AG04449 (cell line): Measurements from ENCODE around the gene ENO3.

ENCODE experiments used
- CTCF ChIA-PET: fragments of 350-600 bp; formaldehyde crosslinking; extraction: SDS; loops from one replicate; lab custom pipeline; 2021; ENCODE audit warnings: antibody characterized with exemption; lab: Yijun Ruan, JAX
- POLR2A ChIA-PET: fragments of 400-600, 350-600 bp; formaldehyde crosslinking; extraction: SDS; loops from one replicate; lab custom pipeline; 2020; ENCODE audit warnings: antibody characterized with exemption, inconsistent platforms; lab: Yijun Ruan, JAX
- DNase-seq: peaks from one replicate; pipeline ENCODE4 v3.0.0-alpha.2; 2010; ENCODE audit warnings: low read depth, low spot score
- H3K4me3 ChIP-seq: 2 replicates; pipeline ENCODE4 v1.5.1; 2011; ENCODE audit warnings: low read depth, mild to moderate bottlenecking, control low read depth, low read length
- CTCF ChIP-seq: IDR thresholded peaks from one replicate; pipeline ENCODE4 v1.5.1; 2011; ENCODE audit warnings: mild to moderate bottlenecking, moderate library complexity, low read length, control low read depth, inconsistent platforms; ENCODE audit not compliant: insufficient read depth; ENCODE audit errors: missing control alignments

Gene ENO3

GRCh38 chr17:4939796-4940554 lies 10.9 kb upstream of the ENO3 start, which contains the start of the genes RNF167 and SLC25A11:
RNF167 (plus strand) TSS chr17:4940268; CDS start chr17:4940910, 642 bp downstream.
SLC25A11 (minus strand) TSS chr17:4940046; CDS start chr17:4939910, 136 bp downstream.
- POLR2A ChIA-PET: interaction anchor here (0.7 to 4.0 kb wide), 12 partner anchors 11 to 60 kb away, joined by 3 to 61 read pairs (median 6); partner anchors contain the start of genes CAMTA2, ENO3, INCA1 and KIF1C
- CTCF ChIA-PET: interaction anchor here (0.8 to 1.7 kb wide), 6 partner anchors 11 to 47 kb away, joined by 3 to 8 read pairs (median 4); partner anchors contain the start of gene CHRNE
- no peak for TF ChIP-seq CTCF
- DNase-seq: peak; percentile 98
- peak within 1 kb of the TSS; percentile 92 for H3K4me3 ChIP-seq

GRCh38 chr17:4940555-4941318 lies 10.2 kb upstream of the ENO3 start:
- peak overlapping the region; percentile 92 for H3K4me3 ChIP-seq
- CTCF ChIA-PET: interaction anchor here (0.8 to 1.4 kb wide), 4 partner anchors 11 to 37 kb away, joined by 3 to 5 read pairs (median 4); partner anchors contain the start of gene CHRNE
- DNase-seq: no peak
- no peak for TF ChIP-seq CTCF
- POLR2A ChIA-PET: interaction anchor here (0.6 to 4.0 kb wide), 11 partner anchors 10 to 81 kb away, joined by 3 to 61 read pairs (median 6); partner anchors contain the start of genes CAMTA2, ENO3, PFN1 and SPAG7

DNA sequence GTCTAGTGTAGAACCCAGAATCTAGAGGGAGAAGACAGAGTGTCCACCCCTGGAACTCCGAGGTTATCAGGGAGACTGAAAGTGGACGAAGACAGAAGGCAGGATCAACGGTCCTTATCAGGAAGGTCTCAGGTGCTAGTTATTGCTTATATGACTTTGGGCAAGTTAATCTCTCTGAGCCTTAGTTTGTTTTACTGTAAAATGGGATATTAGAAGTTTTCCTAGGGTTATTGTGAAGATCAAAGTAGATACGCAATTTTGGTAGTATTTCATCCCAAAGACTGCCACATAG lies 9.7 kb upstream of the ENO3 start:
- TF ChIP-seq CTCF: no peak
- H3K4me3 ChIP-seq: peak overlapping the region; percentile 92
- ChIA-PET CTCF (no interaction called here), POLR2A (interaction anchor here (0.6 to 4.0 kb wide), 4 partner anchors 10 to 80 kb away, joined by 3 to 61 read pairs (median 28); partner anchors contain the start of genes ENO3, PFN1 and SPAG7)
- DNase-seq: no peak

DNA sequence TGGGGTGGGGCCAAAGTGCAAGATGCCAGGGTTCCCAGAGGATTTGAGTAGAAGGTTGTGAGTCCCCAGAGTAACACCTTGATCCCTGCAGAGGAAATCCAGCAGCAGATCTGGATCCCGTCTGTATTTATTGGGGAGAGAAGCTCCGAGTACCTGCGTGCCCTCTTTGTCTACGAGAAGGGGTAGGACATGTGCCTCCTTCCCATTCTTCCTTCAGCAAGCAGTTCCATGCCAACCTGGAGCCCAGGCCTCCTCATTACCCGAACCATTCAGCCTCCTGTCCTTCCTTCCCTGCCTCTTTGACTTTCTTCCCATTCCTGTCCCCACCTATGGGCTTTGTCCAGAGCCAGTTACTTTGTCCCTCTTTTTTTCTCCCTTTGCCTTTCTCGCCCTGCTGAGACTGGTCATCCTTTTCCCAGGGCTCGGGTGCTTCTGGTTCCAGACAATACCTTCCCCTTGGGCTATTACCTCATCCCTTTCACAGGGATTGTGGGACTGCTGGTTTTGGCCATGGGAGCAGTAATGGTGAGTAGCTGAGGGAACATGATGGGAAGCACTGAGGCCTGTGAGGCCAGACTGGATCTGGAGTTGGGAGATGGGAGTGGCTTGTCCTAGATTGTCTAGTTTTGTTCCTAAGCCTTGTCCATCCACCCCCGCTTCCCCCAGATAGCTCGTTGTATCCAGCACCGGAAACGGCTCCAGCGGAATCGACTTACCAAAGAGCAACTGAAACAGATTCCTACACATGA lies 8.0 kb upstream of the ENO3 start:
- POLR2A ChIA-PET: interaction anchor here (0.6 to 6.9 kb wide), 3 partner anchors 10 to 54 kb away, joined by 3 to 119 read pairs (median 4); partner anchors contain the start of genes INCA1, KIF1C and SPAG7
- CTCF ChIA-PET: interaction anchor here (1.7 kb wide), 1 partner anchor 44 kb away, joined by 7 read pairs; the partner anchor contains the start of gene CAMTA2
- no peak for DNase-seq
- no peak overlapping the region; the same call in 1 of the 2 replicates for H3K4me3 ChIP-seq
- no peak for TF ChIP-seq CTCF

DNA sequence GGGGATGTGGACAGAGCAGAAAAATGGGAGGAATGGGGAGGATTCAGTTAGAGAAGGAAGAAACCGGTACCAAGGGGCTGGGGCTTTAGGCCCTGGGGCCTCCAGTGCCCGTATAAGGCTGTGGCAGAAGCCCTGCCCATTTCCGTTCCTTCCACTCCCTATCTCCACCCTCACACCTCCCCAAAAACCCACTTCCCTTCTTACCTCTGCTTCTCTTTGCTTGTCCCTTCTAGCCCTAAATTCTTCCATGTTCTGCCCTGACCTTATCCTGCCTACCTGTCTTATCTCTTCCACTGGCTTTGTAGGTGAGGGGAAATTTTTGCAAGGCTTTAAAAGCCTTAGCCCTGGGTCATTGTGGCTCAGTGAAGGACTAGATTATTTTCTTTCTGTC lies 6.8 kb upstream of the ENO3 start:
- POLR2A ChIA-PET: interaction anchor here (1.7 to 6.9 kb wide), 2 partner anchors 22 to 53 kb away, joined by 4 to 119 read pairs; partner anchors contain the start of genes INCA1, KIF1C and SPAG7
- DNase-seq: no peak
- no peak overlapping the region for H3K4me3 ChIP-seq
- CTCF ChIA-PET: interaction anchor here (1.8 kb wide), 1 partner anchor 118 kb away, joined by 4 read pairs; no protein-coding TSS in a partner anchor
- TF ChIP-seq CTCF: no peak
